ENCODE data around the gene FLNB. TPM values are rescaled to one million over a fixed set of nuclear protein-coding genes. Genes with fewer than 3 reads are reported as not detected.
"Not testable (repeated sequence)": the region's sequence is repeated elsewhere in the genome, so short reads cannot be mapped to it uniquely, and the experiment has no call there.

FLNB gene
- polyA plus RNA-seq, 4 donors, result 162 to 186 (median 171) TPM

GRCh38 chr3:57981483-57982087 is 26.6 kb upstream of the FLNB start:
- DNase-seq (ENCODE audit: low read depth in 4 of 4, low spot score in 2 of 4), result no peak

GRCh38 chr3:57982561-57983243 is 25.5 kb upstream of the FLNB start:
- DNase-seq (ENCODE audit: low read depth in 4 of 4, low spot score in 2 of 4), result no peak

GRCh38 chr3:57983734-57984518 is 24.3 kb upstream of the FLNB start:
- DNase-seq (ENCODE audit: low read depth in 4 of 4, low spot score in 2 of 4), result no peak

- DNase-seq (ENCODE audit: low read depth in 4 of 4, low spot score in 2 of 4), result no peak
Observed at GRCh38 chr3:57985176-57985983, 22.8 kb upstream of the FLNB start.

GRCh38 chr3:57985984-57986246 is 22.3 kb upstream of the FLNB start:
- DNase-seq (ENCODE audit: low read depth in 4 of 4, low spot score in 2 of 4), result no peak

- no peak for DNase-seq (ENCODE audit: low read depth in 4 of 4, low spot score in 2 of 4)
Observed at GRCh38 chr3:57986261-57986660, 22.0 kb upstream of the FLNB start.

- DNase-seq (ENCODE audit: low read depth in 4 of 4, low spot score in 2 of 4), result not testable (repeated sequence)
Observed at GRCh38 chr3:57989198-57989597, 19.0 kb upstream of the FLNB start.

GRCh38 chr3:57989646-57990045 is 18.6 kb upstream of the FLNB start:
- DNase-seq (ENCODE audit: low read depth in 4 of 4, low spot score in 2 of 4), result no peak

GRCh38 chr3:57992452-57993213 is 15.6 kb upstream of the FLNB start:
- no peak for DNase-seq (ENCODE audit: low read depth in 4 of 4, low spot score in 2 of 4)

- DNase-seq (ENCODE audit: low read depth in 4 of 4, low spot score in 2 of 4), result no peak
Observed at GRCh38 chr3:57998366-57999283, 9.6 kb upstream of the FLNB start.

- no peak for DNase-seq (ENCODE audit: low read depth in 4 of 4, low spot score in 2 of 4)
Observed at GRCh38 chr3:57999417-58000115, 8.7 kb upstream of the FLNB start.

- no peak for DNase-seq (ENCODE audit: low read depth in 4 of 4, low spot score in 2 of 4)
Observed at GRCh38 chr3:58000306-58001085, 7.7 kb upstream of the FLNB start.

- DNase-seq (ENCODE audit: low read depth in 4 of 4, low spot score in 2 of 4), result no peak
Observed at GRCh38 chr3:58001086-58001467, 7.1 kb upstream of the FLNB start.

- DNase-seq (ENCODE audit: low read depth in 4 of 4, low spot score in 2 of 4), result no peak
Observed at GRCh38 chr3:58001979-58002378, 6.2 kb upstream of the FLNB start.

GRCh38 chr3:58003093-58003492 is 5.1 kb upstream of the FLNB start:
- DNase-seq (ENCODE audit: low read depth in 4 of 4, low spot score in 2 of 4), result no peak

GRCh38 chr3:58004973-58005372 is 3.2 kb upstream of the FLNB start:
- DNase-seq (ENCODE audit: low read depth in 4 of 4, low spot score in 2 of 4), result no peak

GRCh38 chr3:58005669-58006068 is 2.6 kb upstream of the FLNB start:
- DNase-seq (ENCODE audit: low read depth in 4 of 4, low spot score in 2 of 4), result no peak

GRCh38 chr3:58006661-58007060 is 1.6 kb upstream of the FLNB start:
- no peak for DNase-seq (ENCODE audit: low read depth in 4 of 4, low spot score in 2 of 4)
